GM21447 (cell line): Measurements from ENCODE around the gene CST11.
A peak's percentile ranks its signal among the peaks of the same experiment; 100 is the strongest.

Experiments used
- ATAC-seq: cut with Tn5 transposase; IDR thresholded peaks from one replicate; pipeline ENCODE4 v1.9.1; 2021; ENCODE audit not compliant: unreplicated experiment

CST11 gene

GRCh38 chr20:23454816-23455215, 2.1 kb upstream of the CST11 start:
- no peak for ATAC-seq

DNA sequence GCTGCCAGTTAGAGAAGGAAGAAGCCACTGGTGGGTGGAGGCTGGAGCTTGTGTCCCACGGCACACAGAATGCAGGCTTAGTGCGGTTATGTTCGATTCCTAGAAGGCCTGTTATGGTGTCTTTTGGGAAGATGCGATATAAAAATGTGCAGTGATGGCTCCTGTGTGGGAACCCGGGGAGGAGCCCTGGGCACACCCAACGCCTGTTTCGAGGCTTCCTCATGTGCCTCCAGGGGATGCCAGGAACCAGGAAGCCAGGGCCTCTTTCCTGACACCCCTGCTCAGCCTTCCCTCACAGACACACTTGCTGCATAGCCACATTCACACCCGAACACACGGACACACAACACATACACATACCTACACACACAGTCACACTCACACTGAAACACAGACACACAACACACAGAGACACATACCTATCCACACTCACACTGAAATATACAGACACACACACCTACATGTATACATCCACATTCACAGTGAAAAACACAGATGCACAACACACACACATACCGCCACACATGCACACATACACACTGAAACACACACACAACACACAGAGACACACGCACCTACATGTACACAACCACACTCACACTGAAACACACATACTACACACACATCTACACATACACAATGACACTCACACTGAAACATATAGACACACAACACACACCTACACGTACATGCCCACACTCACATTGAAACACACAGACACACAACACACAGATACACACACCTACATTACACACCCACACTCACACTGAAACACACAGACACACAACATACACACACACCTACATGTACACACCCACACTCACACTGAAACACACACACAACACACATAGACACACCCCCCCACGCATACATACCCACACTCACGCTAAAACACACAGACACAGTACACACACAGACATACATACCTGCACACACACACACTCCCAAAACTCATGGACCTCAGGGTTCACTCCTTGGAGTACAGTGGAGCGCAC, 1.2 kb upstream of the CST11 start:
- no peak for ATAC-seq

GRCh38 chr20:23451956-23452487, 654 bp downstream of the CST11 start:
- ATAC-seq: no peak

DNA sequence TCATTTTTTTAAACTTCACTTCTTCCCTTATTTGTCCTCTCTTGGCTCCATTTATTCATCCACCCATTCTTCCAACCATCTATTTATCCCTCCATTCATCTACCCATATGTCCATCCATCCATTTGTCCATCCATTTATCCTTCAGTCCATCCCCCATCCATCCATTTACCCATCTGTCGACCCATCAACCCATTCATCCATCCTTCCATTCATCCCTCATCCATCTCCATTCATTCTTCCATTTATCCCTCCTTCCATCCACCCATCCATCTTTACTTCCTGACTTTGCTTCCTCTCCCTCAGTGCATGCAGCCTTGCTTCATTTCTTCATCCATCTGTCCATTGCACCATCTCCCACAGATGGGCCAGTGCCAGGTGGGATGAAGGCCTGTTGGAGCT, 1.8 kb downstream of the CST11 start:
- no peak for ATAC-seq

GRCh38 chr20:23449421-23449820, 3.3 kb downstream of the CST11 start:
- ATAC-seq: no peak

DNA sequence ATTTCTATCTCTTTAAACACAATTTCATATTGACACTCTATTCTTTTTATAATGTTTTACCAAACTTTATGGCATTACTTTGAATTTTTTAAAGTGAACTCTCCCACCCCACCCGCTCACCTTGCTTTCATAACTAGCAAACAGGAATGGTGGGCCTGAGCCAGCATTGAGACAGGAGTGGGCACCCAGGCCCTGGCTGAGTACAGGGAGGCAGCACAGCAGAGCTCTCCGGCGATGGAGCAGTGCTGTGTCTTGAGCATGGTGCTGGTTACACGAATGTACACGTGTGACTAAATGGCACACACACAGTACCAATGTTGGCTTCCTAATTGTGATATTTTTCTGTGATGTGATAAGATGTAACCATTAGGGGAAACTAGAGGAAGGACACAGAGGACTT, 4.5 kb downstream of the CST11 start:
- ATAC-seq: no peak

DNA sequence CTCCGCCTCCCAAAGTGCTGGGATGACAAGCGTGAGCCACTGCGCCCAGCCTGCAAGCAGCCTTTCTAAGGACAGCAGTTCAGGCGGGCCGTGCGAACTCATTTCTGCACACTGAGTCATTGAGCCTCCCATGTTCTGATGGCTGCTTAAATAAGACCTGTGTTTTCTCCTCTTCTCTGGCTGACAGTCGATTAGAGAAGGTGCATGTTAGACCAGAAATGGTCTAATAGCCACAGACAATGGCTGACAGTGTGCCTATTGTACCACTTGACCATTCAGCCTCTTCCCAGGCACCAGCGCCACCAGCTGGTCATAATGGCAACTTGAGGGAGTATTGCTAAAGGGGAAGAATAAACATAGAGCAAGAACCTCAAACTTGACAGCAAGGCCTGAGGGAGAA, 6.2 kb downstream of the CST11 start:
- ATAC-seq: peak; percentile 65

- no peak for ATAC-seq
These were observed 7.0 kb downstream of the CST11 start for GRCh38 chr20:23445596-23446217.

- no peak for ATAC-seq
These were observed 7.8 kb downstream of the CST11 start for GRCh38 chr20:23444859-23445258.

DNA sequence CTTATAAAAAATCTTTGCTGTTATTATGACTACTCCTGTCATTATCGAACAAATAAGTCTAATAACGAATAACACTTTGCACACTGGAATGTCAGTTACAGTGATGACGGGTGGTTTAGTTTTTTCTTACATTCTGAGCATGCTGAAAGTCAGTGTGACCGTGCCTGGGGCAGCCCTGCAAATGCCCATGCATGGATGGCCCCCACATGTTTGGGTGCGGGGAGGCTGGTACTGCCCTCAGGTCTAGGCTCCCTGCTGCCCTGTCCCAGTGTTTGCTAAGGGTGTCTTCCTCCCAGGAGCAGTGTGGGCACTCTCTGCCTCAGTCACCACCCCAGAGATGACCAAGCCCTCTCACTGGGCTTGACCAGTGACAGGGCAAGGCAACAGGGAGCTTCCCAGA, 10.2 kb downstream of the CST11 start:
- no peak for ATAC-seq

GRCh38 chr20:23441850-23442313, 10.8 kb downstream of the CST11 start:
- no peak for ATAC-seq

- no peak for ATAC-seq
These were observed 12.7 kb downstream of the CST11 start for GRCh38 chr20:23440004-23440403.

- no peak for ATAC-seq
These were observed 14.0 kb downstream of the CST11 start for GRCh38 chr20:23438661-23439060.

DNA sequence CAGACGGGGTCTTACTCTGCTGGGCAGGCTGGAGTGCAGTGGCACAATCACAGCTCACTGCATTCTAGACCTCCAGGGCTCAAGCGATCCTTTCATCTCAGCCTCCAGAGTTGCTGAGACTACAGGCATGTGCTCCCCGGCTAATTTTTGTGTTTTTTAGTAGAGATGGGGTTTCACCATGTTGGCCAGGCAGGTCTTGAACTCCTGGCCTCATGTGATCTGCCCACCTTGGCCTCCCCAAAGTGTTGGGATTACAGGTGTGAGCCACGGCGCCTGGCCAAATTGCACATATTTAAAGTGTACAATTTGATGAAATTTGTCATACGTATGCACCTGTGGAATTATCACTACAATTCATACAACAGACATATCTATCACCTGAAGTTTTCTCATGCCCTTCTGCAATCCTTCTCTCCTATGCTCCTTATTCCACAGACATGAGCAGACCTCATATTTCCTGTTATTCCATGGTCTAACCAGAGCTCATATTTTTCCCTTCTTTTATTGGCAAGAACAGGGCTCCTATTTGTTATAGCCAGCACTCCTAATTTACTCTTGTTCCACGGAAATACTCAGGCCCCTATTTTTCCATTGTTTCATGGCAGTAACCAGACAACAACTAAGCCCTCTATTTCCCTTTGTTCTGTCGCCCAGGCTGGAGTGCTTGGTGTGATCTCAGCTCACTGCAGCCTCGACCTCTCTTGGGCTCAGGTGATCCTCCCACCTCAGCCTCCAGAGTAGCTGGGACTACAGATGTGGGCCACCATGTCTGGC, 15.4 kb downstream of the CST11 start:
- ATAC-seq: no peak

GRCh38 chr20:23436681-23437080, 16.0 kb downstream of the CST11 start:
- ATAC-seq: no peak

DNA sequence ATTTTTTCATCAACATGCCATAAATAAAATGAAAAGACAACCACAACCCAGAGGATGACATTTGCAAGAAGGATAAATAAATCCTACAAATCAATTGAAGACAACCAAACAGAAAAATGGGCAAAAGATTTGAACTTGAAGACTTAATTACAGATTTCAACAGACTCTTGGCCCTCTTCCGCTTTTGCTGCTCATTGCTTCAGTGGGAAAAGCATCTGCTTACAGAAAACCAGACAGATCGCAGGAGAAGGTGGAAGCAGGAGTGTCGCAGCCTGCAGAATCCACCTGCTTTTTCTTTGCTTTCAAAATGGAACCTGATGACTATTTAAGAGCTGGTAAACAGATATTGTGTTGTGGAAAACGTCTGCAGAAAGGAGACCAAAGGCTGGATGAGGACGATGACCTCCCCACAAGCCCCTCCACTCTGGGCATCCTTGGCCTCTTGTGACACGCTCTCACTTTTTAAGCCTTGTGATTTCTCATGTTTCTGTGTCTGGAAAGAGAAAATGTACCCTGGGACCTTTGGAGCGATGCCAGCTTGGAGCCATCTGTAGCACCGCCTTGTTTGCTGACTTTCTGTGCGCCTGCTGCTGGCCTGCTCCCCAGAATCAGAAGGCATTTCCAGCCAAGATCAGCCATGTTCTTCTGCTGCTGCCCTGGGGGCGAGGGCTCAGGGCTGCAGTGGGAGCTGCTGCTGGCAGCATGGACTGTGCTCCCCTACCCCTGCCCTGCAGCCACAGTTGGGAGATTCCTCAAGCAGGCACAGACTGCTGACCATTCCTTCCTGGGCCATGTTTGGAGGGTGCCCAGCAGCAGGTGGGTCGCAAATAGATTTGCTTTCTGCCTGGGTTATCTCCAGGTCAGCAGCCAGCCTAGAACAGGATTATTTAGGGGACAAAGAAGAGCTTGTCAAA, 16.8 kb downstream of the CST11 start:
- no peak for ATAC-seq

- ATAC-seq: no peak
These were observed 18.0 kb downstream of the CST11 start for GRCh38 chr20:23434521-23435313.

DNA sequence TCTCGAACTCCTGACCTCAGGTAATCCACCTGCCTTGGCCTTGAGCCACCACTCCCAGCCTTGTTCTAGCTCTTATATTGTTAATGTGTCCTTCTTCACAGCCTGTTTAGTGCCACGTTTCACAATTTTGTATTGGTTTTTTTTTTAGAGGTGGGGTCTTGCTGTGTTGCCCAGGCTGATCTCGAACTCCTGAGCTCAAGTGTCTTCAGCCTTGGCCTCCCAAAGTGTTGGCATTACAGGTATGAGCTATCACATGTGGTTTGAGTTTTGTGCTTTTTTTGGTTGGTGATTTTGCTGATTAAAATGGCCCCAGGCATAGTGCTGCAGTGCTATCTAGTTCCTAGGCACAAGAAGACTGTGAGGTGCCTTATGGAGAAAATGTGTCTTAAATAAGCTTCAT, 19.0 kb downstream of the CST11 start:
- no peak for ATAC-seq

GRCh38 chr20:23425129-23425528, 27.5 kb downstream of the CST11 start:
- ATAC-seq: no peak
